ENCODE results near the gene GUCY2C. TPM values are rescaled to one million over a fixed set of nuclear protein-coding genes. Genes with fewer than 3 reads are reported as not detected.

Gene GUCY2C
- total and polyA plus RNA-seq, 4 donors, result 0.01 to 0.05 TPM; not detected in 2

DNA sequence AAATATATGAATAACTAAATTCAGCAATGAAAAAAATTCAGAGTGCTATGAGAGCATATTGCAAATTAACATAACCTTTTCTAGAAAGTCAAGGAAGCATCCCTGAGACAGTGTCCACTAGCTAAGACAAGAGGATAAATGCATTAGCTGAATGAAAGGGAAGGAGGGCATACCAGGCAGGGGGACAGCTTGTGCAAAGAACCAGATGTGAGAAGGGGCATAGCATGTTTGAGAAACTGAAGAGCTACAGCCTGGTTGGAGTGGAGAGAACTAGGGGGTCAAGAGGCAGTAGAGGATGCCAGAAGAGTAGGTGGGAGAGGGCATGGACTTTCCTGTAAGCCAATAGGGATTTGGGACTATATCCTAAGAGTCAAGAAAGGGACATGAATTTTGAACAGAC, 2.2 kb upstream of the GUCY2C start:
- H3K36me3 ChIP-seq (ENCODE audit: control insufficient read depth in 4 of 4, insufficient read depth in 3 of 4, low read depth in 1 of 4, low read length in 3 of 4), result no peaks in the 10 kb centered on the region
- no peak for TF ChIP-seq GABPA (IDR thresholded peaks at IDR 0.05 in 1 of 2, conservative IDR thresholded peaks at IDR 0.05 in 1 of 2)
- TF ChIP-seq, protein P1, sequence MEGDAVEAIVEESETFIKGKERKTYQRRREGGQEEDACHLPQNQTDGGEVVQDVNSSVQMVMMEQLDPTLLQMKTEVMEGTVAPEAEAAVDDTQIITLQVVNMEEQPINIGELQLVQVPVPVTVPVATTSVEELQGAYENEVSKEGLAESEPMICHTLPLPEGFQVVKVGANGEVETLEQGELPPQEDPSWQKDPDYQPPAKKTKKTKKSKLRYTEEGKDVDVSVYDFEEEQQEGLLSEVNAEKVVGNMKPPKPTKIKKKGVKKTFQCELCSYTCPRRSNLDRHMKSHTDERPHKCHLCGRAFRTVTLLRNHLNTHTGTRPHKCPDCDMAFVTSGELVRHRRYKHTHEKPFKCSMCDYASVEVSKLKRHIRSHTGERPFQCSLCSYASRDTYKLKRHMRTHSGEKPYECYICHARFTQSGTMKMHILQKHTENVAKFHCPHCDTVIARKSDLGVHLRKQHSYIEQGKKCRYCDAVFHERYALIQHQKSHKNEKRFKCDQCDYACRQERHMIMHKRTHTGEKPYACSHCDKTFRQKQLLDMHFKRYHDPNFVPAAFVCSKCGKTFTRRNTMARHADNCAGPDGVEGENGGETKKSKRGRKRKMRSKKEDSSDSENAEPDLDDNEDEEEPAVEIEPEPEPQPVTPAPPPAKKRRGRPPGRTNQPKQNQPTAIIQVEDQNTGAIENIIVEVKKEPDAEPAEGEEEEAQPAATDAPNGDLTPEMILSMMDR (IDR thresholded peaks at IDR 0.05; ENCODE audit: low read depth, low read length, missing input control), result no peak
- no peak for TF ChIP-seq FOXA2 (IDR thresholded peaks at IDR 0.05)
- no peaks in the 10 kb centered on the region for H3K27me3 ChIP-seq (ENCODE audit: control insufficient read depth in 4 of 4, insufficient read depth in 4 of 4, low read length in 3 of 4)
- H3K27ac ChIP-seq (ENCODE audit: low read depth in 1 of 2, low read length in 2 of 2), result no peak overlapping the region
- no peak for DNase-seq (ENCODE audit: low spot score)
- no peaks in the 10 kb centered on the region for H3K4me1 ChIP-seq (ENCODE audit: control insufficient read depth in 4 of 4, insufficient read depth in 4 of 4, low read length in 3 of 4)
- no peaks in the 10 kb centered on the region for H3K9me3 ChIP-seq (ENCODE audit: control insufficient read depth in 4 of 4, low read length in 3 of 4)
- no peak overlapping the region for H3K9ac ChIP-seq (ENCODE audit: low read depth in 1 of 2, low read length in 2 of 2)
- no peak overlapping the region for H3K4me3 ChIP-seq (ENCODE audit: low read depth in 1 of 3, low read length in 3 of 3)

DNA sequence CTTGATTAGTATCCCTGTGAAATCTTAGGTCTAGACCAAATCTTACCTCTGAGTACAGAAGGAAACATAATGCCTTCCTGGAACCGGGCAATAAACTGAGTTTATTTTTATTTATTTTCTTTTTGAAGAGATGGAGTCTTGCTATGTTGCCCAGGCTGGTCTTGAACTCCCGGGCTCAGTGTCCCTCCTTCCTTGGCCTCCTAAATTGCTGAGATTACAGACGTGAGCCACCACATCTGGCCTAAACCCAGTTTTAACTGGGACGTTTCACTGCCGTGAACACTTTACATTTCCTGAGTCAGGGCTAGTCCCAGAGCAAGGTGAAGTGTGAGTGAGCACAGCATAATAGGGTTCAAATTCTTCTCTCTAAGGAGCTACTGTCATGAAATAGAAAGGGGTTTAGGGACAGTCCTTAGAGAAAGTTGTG, 671 bp downstream of the GUCY2C start:
- WGBS, result 81% methylated on average over 5 of the region's 5 CpGs
- no peak for DNase-seq (ENCODE audit: low spot score)
- Histone ChIP-seq H3K4me3 (ENCODE audit: low read depth in 1 of 3, low read length in 3 of 3) (no peak overlapping the region), H3K36me3 (ENCODE audit: control insufficient read depth in 4 of 4, insufficient read depth in 3 of 4, low read depth in 1 of 4, low read length in 3 of 4) (no peaks in the 10 kb centered on the region), H3K9ac (ENCODE audit: low read depth in 1 of 2, low read length in 2 of 2) (no peak overlapping the region), H3K27me3 (ENCODE audit: control insufficient read depth in 4 of 4, insufficient read depth in 4 of 4, low read length in 3 of 4) (no peaks in the 10 kb centered on the region), H3K27ac (ENCODE audit: low read depth in 1 of 2, low read length in 2 of 2) (no peak overlapping the region), H3K9me3 (ENCODE audit: control insufficient read depth in 4 of 4, low read length in 3 of 4) (no peaks in the 10 kb centered on the region), H3K4me1 (ENCODE audit: control insufficient read depth in 4 of 4, insufficient read depth in 4 of 4, low read length in 3 of 4) (no peaks in the 10 kb centered on the region)
- TF ChIP-seq HNF4A (conservative IDR thresholded peaks at IDR 0.05) (no peak), GABPA (IDR thresholded peaks at IDR 0.05 in 1 of 2, conservative IDR thresholded peaks at IDR 0.05 in 1 of 2) (no peak), TAF1 (conservative IDR thresholded peaks at IDR 0.05) (no peak), SP1 (IDR thresholded peaks at IDR 0.05) (no peak), RXRA (IDR thresholded peaks at IDR 0.05) (no peak), JUND (IDR thresholded peaks at IDR 0.05) (no peak), YY1 (IDR thresholded peaks at IDR 0.05) (no peak)
- TF ChIP-seq, protein P2, sequence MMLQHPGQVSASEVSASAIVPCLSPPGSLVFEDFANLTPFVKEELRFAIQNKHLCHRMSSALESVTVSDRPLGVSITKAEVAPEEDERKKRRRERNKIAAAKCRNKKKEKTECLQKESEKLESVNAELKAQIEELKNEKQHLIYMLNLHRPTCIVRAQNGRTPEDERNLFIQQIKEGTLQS (IDR thresholded peaks at IDR 0.05), result no peak
- TF ChIP-seq, protein P3, sequence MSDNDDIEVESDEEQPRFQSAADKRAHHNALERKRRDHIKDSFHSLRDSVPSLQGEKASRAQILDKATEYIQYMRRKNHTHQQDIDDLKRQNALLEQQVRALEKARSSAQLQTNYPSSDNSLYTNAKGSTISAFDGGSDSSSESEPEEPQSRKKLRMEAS (IDR thresholded peaks at IDR 0.05), result no peak
- TF ChIP-seq, protein P4, sequence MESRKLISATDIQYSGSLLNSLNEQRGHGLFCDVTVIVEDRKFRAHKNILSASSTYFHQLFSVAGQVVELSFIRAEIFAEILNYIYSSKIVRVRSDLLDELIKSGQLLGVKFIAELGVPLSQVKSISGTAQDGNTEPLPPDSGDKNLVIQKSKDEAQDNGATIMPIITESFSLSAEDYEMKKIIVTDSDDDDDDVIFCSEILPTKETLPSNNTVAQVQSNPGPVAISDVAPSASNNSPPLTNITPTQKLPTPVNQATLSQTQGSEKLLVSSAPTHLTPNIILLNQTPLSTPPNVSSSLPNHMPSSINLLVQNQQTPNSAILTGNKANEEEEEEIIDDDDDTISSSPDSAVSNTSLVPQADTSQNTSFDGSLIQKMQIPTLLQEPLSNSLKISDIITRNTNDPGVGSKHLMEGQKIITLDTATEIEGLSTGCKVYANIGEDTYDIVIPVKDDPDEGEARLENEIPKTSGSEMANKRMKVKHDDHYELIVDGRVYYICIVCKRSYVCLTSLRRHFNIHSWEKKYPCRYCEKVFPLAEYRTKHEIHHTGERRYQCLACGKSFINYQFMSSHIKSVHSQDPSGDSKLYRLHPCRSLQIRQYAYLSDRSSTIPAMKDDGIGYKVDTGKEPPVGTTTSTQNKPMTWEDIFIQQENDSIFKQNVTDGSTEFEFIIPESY (IDR thresholded peaks at IDR 0.05), result no peak
- TF ChIP-seq, protein P1 (IDR thresholded peaks at IDR 0.05; ENCODE audit: low read depth, low read length, missing input control), result no peak
